ENCODE data around the gene SLCO2B1.

The SLCO2B1 gene

DNA sequence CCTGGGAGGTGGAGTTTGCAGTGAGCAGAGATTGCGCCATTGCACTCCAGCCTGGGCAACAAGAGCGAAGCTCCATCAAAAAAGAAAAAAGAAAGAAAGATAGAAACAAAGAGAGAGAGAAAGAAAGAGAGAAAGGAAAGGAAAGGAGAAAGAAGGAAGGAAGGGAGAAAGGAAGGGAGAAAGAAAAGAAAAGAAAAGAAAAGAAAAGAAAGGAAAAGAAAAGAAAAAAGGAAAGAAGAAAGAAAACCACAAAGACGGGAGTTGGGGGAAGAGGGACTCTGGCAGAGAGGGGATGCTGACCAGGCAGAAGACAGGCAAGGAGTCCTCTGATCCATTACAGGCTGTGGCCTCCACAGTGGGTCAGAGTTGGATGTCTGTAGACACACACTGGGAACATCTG lies 18.8 kb upstream of the SLCO2B1 start:
- Histone ChIP-seq H3K9ac (ENCODE audit: low read length) (no peak overlapping the region), H3K36me3 (ENCODE audit: control insufficient read depth, insufficient read depth, low read length, severe bottlenecking) (no peaks in the 10 kb centered on the region), H3K4me1 (ENCODE audit: control insufficient read depth, insufficient read depth, low read length) (peaks cover 13% of the 10 kb centered on the region), H3K9me3 (ENCODE audit: control insufficient read depth, low read length) (peaks cover 8% of the 10 kb centered on the region), H3K4me3 (ENCODE audit: low read length) (no peak overlapping the region), H3K27me3 (replicated peaks; ENCODE audit: control insufficient read depth, insufficient read depth, low read length) (peaks cover 14% of the 10 kb centered on the region)
- no peak for DNase-seq (ENCODE audit: low read depth)

DNA sequence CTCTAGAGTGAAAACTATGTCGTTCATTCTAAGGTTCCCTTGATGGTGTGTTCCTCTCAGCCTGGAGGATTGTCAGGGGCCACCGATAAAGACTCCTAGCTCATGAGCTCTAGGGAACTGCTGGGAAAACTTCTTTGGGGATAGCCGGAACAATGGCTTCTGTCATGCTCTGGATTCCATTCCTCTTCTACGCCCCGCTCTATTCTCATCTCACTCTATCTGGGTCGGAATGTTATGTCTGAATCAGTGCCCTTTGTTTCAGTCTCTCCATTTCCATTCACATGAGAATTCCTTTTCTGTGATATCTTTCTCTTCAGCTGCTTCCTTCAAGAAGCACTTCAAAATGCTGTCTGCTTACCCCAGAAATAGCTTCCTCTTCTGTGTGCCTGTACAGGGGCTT lies 16.9 kb upstream of the SLCO2B1 start:
- no peak for DNase-seq (ENCODE audit: low read depth)
- no peak overlapping the region for H3K9ac ChIP-seq (ENCODE audit: low read length)
- H3K4me3 ChIP-seq (ENCODE audit: low read length), result no peak overlapping the region
- H3K36me3 ChIP-seq (ENCODE audit: control insufficient read depth, insufficient read depth, low read length, severe bottlenecking), result no peaks in the 10 kb centered on the region
- peaks cover 2% of the 10 kb centered on the region for H3K9me3 ChIP-seq (ENCODE audit: control insufficient read depth, low read length)
- H3K4me1 ChIP-seq (ENCODE audit: control insufficient read depth, insufficient read depth, low read length), result peaks cover 13% of the 10 kb centered on the region
- peaks cover 9% of the 10 kb centered on the region for H3K27me3 ChIP-seq (replicated peaks; ENCODE audit: control insufficient read depth, insufficient read depth, low read length)

DNA sequence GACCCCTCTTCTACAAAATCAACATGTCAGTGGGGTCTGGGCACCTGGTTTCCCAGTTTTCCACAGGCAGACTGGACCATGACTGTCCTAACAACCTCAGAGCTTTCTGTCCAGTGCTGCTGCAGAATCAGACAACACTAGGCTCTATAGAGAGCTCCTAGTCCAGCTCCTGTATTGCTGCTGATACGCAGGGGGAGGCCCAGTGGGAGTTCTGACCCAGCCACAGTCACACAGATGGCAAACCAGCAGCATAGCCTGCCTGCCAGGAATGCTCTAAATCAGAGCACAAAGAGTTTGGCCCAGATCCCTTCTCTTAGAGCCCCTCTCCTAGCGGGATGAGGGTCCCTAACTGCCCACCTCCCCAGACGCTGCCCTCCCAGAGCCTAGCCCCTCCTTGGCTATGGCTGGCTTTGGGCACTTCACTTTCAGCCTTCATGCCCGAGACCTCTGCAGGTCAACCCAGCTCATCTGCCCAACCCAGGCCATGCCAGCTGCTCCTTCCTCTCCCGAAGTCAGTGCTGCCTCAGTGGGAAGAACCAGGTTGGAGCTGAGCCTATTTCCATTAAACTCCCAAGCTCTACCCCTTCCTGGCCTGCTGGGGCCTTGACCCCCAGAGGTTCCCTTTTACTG lies 15.8 kb upstream of the SLCO2B1 start:
- Histone ChIP-seq H3K9ac (ENCODE audit: low read length) (no peak overlapping the region), H3K4me3 (ENCODE audit: low read length) (no peak overlapping the region), H3K9me3 (ENCODE audit: control insufficient read depth, low read length) (no peaks in the 10 kb centered on the region), H3K27me3 (replicated peaks; ENCODE audit: control insufficient read depth, insufficient read depth, low read length) (peaks cover 9% of the 10 kb centered on the region), H3K4me1 (ENCODE audit: control insufficient read depth, insufficient read depth, low read length) (peaks cover 13% of the 10 kb centered on the region), H3K36me3 (ENCODE audit: control insufficient read depth, insufficient read depth, low read length, severe bottlenecking) (no peaks in the 10 kb centered on the region)
- no peak for DNase-seq (ENCODE audit: low read depth)

DNA sequence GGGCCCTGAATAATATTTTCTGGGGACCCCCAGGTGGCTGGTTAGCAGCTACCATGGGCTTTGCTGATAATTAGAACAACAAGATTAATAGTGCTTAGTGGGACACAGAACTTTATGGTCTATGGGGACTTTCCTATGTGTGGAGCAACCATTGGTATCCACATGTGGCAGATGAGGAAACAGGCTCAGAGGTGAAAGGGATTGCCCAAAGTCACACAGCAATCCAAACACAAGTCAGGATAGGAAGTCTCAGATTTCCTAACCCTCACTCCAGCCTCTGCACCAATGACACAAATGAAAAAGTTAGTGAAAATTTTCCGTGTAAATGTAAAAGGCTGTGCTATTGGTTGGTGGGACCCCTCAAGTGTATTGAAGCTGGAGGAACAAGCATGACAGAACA lies 15.3 kb upstream of the SLCO2B1 start:
- Histone ChIP-seq H3K36me3 (ENCODE audit: control insufficient read depth, insufficient read depth, low read length, severe bottlenecking) (no peaks in the 10 kb centered on the region), H3K9me3 (ENCODE audit: control insufficient read depth, low read length) (no peaks in the 10 kb centered on the region), H3K9ac (ENCODE audit: low read length) (no peak overlapping the region), H3K4me1 (ENCODE audit: control insufficient read depth, insufficient read depth, low read length) (peaks cover 13% of the 10 kb centered on the region), H3K4me3 (ENCODE audit: low read length) (no peak overlapping the region), H3K27me3 (replicated peaks; ENCODE audit: control insufficient read depth, insufficient read depth, low read length) (peaks cover 9% of the 10 kb centered on the region)
- DNase-seq (ENCODE audit: low read depth), result no peak

DNA sequence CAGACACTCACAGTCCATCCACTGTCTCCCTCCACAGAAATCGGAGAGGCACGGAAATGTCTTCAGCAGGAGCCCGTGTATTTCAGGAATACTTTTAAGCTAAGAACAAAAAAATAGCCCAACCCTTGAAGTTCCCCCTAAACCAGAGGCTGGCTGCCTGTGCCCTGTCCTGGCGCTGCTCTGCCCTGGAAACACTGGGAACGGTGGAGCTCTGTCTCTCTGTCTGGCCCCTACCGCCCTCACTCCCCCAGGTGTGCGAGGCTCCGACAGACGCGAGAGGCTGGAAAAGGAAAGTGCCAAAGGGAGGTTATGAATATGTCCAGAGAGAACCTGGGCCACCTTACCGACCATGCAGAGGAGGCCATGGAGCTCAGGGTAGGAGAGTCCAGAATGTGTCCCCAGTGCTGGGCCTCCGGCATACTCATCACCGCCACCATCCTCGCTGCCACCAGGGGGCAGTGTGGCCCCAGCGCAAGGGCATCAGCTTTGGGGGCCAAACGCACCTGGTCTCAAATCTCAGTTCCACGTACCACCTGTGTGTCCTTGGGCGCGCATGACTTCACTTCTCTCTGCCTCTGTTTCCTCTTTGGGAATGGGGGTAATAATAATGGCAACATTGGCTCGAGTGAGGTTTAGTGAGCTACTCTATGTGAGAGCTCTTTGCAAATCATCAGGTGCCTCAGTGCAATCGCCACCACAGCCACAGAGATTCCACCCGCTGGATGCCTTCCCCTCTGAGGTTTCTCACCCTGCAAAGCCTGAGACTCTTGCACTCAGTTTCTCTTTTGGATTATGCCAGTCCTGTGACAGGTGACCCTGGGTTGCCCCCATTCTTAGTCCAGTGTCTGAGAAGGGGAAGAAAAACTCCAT lies 10.4 kb upstream of the SLCO2B1 start:
- Histone ChIP-seq H3K9ac (ENCODE audit: low read length) (no peak overlapping the region), H3K4me3 (ENCODE audit: low read length) (no peak overlapping the region), H3K4me1 (ENCODE audit: control insufficient read depth, insufficient read depth, low read length) (peaks cover 11% of the 10 kb centered on the region), H3K36me3 (ENCODE audit: control insufficient read depth, insufficient read depth, low read length, severe bottlenecking) (no peaks in the 10 kb centered on the region), H3K9me3 (ENCODE audit: control insufficient read depth, low read length) (no peaks in the 10 kb centered on the region), H3K27me3 (replicated peaks; ENCODE audit: control insufficient read depth, insufficient read depth, low read length) (no peaks in the 10 kb centered on the region)
- peak; percentile 62 for DNase-seq (ENCODE audit: low read depth)

DNA sequence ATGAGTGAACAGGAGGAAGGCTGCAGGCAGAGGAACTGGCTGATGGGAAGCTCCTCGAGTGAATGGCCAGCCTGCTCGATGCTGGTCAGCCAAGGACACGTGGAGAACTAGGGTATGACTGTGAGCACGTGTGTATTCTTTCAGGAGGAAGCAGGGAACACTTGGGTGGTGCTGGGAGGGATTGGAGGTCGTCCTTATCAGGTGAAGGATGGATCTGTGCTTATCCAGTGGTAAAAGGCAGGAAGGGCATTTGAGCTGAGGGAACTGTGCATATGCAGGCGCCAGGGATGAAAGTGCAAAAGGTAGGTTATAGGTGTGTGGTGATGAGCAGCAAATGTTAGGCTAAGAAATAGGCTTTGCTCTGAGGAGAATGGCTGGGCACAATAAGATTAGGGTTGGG lies 9.7 kb upstream of the SLCO2B1 start:
- Histone ChIP-seq H3K27me3 (replicated peaks; ENCODE audit: control insufficient read depth, insufficient read depth, low read length) (no peaks in the 10 kb centered on the region), H3K4me1 (ENCODE audit: control insufficient read depth, insufficient read depth, low read length) (peaks cover 5% of the 10 kb centered on the region), H3K4me3 (ENCODE audit: low read length) (no peak overlapping the region), H3K9me3 (ENCODE audit: control insufficient read depth, low read length) (no peaks in the 10 kb centered on the region), H3K9ac (ENCODE audit: low read length) (no peak overlapping the region), H3K36me3 (ENCODE audit: control insufficient read depth, insufficient read depth, low read length, severe bottlenecking) (no peaks in the 10 kb centered on the region)
- no peak for DNase-seq (ENCODE audit: low read depth)

DNA sequence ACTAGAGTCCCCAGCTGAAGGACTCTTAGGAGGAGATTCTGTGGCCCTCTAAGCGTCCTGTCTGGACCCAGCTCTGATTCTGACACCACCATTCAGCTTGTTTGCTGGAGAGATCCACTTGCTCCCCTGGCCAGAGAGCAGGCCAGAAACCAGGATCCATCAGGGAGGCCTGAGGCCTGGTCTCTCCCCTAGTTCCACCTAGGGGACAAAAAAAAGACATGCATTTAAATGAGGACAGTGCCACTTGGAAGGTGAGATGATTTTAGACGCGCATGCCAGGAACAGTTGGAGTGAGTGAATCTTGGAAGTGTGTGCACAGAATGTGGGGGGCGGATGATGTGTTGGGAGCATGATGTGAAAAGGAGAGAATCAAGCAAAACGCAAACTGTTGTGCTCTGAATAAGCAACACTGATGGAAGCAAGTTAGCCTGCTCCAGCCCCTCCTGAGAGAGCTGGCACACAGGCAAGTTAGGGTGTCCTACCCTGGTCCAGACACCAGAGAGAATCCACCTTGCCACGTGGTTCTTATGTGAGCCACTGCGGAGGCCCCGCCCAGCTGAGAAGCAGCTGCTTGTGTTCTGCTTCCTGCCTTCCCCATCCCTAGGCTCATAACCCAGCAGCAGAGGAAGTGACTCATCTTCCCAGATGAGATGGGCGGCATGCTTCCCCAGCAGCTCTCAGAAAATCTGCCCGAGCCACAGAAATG lies 8.0 kb upstream of the SLCO2B1 start:
- DNase-seq (ENCODE audit: low read depth), result peak; percentile 81

DNA sequence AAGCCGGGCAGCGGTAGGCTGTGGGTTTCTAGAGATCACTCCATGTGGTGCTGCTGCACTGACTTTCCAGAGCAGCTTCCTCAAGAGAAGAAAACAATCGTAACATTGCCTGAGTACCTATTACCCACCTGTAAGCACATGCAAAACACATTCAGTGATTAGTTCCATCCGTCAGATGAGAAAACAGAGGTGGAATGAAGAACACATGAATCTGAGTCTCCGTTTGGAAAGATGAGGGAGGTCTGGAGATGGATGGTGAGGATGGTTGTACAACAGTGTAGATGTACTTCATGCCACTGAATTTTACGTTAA lies 7.5 kb upstream of the SLCO2B1 start:
- DNase-seq (ENCODE audit: low read depth), result no peak
- no peaks in the 10 kb centered on the region for H3K27me3 ChIP-seq (replicated peaks; ENCODE audit: control insufficient read depth, insufficient read depth, low read length)
- peaks cover 21% of the 10 kb centered on the region for H3K4me1 ChIP-seq (ENCODE audit: control insufficient read depth, insufficient read depth, low read length)
- no peak overlapping the region for H3K4me3 ChIP-seq (ENCODE audit: low read length)
- no peaks in the 10 kb centered on the region for H3K9me3 ChIP-seq (ENCODE audit: control insufficient read depth, low read length)
- peak overlapping the region; percentile 57 for H3K9ac ChIP-seq (ENCODE audit: low read length)
- H3K36me3 ChIP-seq (ENCODE audit: control insufficient read depth, insufficient read depth, low read length, severe bottlenecking), result no peaks in the 10 kb centered on the region

More for the DNA sequence above, 8.0 kb upstream of the SLCO2B1 start:
- Histone ChIP-seq H3K9me3 (ENCODE audit: control insufficient read depth, low read length) (no peaks in the 10 kb centered on the region), H3K4me1 (ENCODE audit: control insufficient read depth, insufficient read depth, low read length) (peaks cover 21% of the 10 kb centered on the region), H3K27me3 (replicated peaks; ENCODE audit: control insufficient read depth, insufficient read depth, low read length) (no peaks in the 10 kb centered on the region), H3K9ac (ENCODE audit: low read length) (peak overlapping the region; percentile 57), H3K4me3 (ENCODE audit: low read length) (no peak overlapping the region), H3K36me3 (ENCODE audit: control insufficient read depth, insufficient read depth, low read length, severe bottlenecking) (no peaks in the 10 kb centered on the region)

DNA sequence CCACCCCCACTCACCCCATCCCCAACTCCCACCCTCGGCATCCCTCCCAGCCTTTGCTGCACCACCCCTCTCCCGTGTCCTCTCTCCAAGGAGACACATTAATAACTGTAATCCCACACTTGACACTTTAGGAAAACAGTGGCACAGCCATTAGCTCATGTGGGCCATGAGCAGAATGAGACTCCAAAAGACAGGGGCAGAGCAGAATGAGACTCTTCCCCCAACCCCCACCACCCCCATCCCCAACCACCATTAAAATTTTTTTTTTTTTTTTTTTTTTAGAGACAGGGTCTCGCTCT lies 6.2 kb upstream of the SLCO2B1 start:
- DNase-seq (ENCODE audit: low read depth), result no peak
- Histone ChIP-seq H3K36me3 (ENCODE audit: control insufficient read depth, insufficient read depth, low read length, severe bottlenecking) (no peaks in the 10 kb centered on the region), H3K4me1 (ENCODE audit: control insufficient read depth, insufficient read depth, low read length) (peaks cover 21% of the 10 kb centered on the region), H3K27me3 (replicated peaks; ENCODE audit: control insufficient read depth, insufficient read depth, low read length) (no peaks in the 10 kb centered on the region), H3K4me3 (ENCODE audit: low read length) (no peak overlapping the region), H3K9me3 (ENCODE audit: control insufficient read depth, low read length) (no peaks in the 10 kb centered on the region), H3K9ac (ENCODE audit: low read length) (no peak overlapping the region)

DNA sequence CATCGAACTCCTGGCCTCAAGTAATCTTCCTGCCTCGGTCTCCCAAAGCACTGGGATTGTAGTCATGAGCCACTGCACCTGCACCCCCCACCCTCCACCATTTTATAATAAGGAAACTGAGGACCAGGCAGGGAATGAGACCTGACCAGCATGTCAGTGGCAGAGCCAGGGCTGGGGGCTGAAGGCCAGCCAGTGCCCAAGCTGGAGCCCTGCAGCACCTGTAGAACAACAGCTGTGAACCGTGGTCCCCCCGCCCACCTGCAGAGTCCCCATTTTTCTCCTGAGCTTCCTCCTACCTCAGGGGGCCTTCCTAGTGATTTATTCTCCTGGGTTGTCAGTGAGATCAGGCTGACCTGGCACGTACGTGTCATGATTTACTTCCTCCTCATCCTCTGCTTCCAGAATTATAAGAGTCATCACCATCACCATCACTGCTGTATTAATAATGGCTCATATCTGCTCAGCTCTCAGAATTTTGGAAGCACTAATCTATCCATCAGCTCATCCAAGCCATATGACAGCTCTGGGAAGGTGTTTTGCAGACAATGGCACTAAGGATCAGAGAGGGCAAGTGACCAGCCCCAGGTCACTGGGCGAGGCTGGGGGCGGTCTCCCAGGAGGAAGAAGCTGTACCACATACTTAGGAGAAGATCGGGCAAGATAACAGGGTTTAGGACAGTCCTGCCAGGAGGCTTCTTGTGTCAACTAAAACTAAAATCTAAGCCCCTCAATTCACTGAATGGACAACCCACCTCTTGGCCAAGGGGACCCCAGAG lies 5.5 kb upstream of the SLCO2B1 start:
- no peak for DNase-seq (ENCODE audit: low read depth)

DNA sequence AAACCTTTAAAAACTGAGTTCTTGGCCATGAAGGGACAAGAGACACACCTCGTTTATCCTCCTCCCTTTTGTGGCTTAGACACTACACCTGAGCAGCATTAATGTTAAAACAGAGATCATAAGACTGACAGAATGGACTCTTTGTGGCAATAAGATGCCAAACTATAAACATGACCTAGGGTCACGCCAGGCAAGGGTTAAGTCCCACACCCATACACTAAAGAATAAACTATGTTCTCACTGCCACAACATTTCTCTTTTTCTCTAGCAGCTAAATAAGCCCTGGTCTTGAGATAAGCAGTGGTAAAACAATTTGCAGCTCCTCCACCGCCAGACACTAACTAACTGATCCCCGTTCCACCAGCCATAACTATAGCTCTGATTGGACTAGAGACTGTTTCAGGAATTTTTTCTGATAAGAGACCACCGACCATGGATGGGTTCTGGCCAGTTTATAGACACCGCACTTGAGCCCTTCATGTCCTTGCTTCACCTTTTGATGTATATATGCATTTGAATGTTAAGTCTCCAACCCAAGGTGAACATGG lies 4.9 kb upstream of the SLCO2B1 start:
- Histone ChIP-seq H3K36me3 (ENCODE audit: control insufficient read depth, insufficient read depth, low read length, severe bottlenecking) (no peaks in the 10 kb centered on the region), H3K9ac (ENCODE audit: low read length) (no peak overlapping the region), H3K4me1 (ENCODE audit: control insufficient read depth, insufficient read depth, low read length) (peaks cover 21% of the 10 kb centered on the region), H3K27me3 (replicated peaks; ENCODE audit: control insufficient read depth, insufficient read depth, low read length) (peaks cover 12% of the 10 kb centered on the region), H3K9me3 (ENCODE audit: control insufficient read depth, low read length) (no peaks in the 10 kb centered on the region), H3K4me3 (ENCODE audit: low read length) (no peak overlapping the region)
- DNase-seq (ENCODE audit: low read depth), result no peak

More for the DNA sequence above, 5.5 kb upstream of the SLCO2B1 start:
- Histone ChIP-seq H3K36me3 (ENCODE audit: control insufficient read depth, insufficient read depth, low read length, severe bottlenecking) (no peaks in the 10 kb centered on the region), H3K4me3 (ENCODE audit: low read length) (no peak overlapping the region), H3K27me3 (replicated peaks; ENCODE audit: control insufficient read depth, insufficient read depth, low read length) (peaks cover 7% of the 10 kb centered on the region), H3K9me3 (ENCODE audit: control insufficient read depth, low read length) (no peaks in the 10 kb centered on the region), H3K9ac (ENCODE audit: low read length) (no peak overlapping the region), H3K4me1 (ENCODE audit: control insufficient read depth, insufficient read depth, low read length) (peaks cover 21% of the 10 kb centered on the region)
